SJSA1 (cell line): ENCODE measurements around the gene SEPTIN12. TPM values are rescaled to one million over a fixed set of nuclear protein-coding genes. Genes with fewer than 3 reads are reported as not detected.
"Not testable (repeated sequence)": the region's sequence is repeated elsewhere in the genome, so short reads cannot be mapped to it uniquely, and the experiment has no call there.

Experiments used
- DNase-seq, 2 experiments: peaks; one replicate each; pipeline ENCODE4 v3.0.0-alpha.2; 2015 to 2020; ENCODE audit warnings: low spot score in 2 of 2, low read depth in 1 of 2
- H3K27ac ChIP-seq: fragments of 250-450 bp; sonication (Bioruptor Pico); 2 replicates; pipeline ENCODE4 v1.5.1; 2020; ENCODE audit warnings: mild to moderate bottlenecking, moderate library complexity
- H3K27me3 ChIP-seq: fragments of 250-450 bp; sonication (Bioruptor Pico); replicated peaks from 2 replicates; pipeline ENCODE4 v1.5.1; 2020; ENCODE audit warnings: mild to moderate bottlenecking, moderate library complexity
- H3K36me3 ChIP-seq: fragments of 250-450 bp; sonication (Bioruptor Pico); 2 replicates; pipeline ENCODE4 v1.5.1; 2020; ENCODE audit warnings: mild to moderate bottlenecking
- H3K4me1 ChIP-seq: fragments of 250-450 bp; sonication (Bioruptor Pico); replicated peaks from 2 replicates; pipeline ENCODE4 v1.6.1; 2021; ENCODE audit warnings: mild to moderate bottlenecking
- H3K4me3 ChIP-seq: fragments of 250-450 bp; sonication (Bioruptor Pico); 2 replicates; pipeline ENCODE4 v1.5.1; 2020; ENCODE audit warnings: mild to moderate bottlenecking
- H3K9me3 ChIP-seq: fragments of 250-450 bp; sonication (Bioruptor Pico); replicated peaks from 2 replicates; pipeline ENCODE4 v1.5.1; 2020; ENCODE audit warnings: mild to moderate bottlenecking
- total RNA-seq: library from RNA; depleted of rRNA; stranded (reverse); fragments of >200 nt; shearing (Covaris generic); gene quantifications from 2 replicates; pipeline ENCODE4 v1.2.3, GENCODE V29; 2014

SEPTIN12 gene
- total RNA-seq, 1 experiment from 2014 or later = not detected

DNA sequence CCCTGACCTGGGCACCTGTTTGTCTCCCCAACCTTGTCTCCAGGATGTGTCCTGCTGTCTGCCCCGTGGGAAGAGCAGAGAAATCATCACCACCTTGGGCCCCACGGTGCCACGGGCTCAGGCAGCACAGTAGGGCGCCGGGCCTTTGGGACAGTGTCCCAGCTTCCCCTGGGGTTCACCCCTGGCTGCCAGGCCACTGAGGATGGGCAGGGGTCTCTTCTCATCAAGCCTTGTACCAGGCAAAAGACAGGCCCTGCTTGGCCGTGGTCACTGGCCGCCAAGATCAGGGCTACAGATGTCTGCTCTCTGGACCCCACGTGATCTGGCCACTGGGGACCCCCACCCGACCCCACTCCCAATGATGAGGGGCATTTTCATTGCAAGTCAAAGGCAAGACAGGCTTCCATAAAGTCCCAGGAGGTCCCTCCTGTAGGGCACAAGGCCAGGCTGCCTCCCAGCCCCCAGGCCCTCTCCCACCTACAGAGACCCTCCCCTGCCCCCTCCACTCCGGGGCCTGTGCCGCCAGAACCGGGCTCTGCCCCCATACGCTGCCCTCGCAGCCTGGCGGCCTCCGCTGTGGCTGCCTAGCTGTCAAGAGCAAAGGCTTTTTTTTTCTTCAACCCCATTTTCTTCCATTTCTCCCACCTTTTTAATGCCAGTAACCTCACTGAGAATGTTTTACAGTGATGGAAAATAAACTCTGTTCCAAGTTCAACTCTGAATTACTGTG lies 39.3 kb downstream of the SEPTIN12 start:
- Histone ChIP-seq H3K4me1 (no peaks in the 10 kb centered on the region), H3K27me3 (no peaks in the 10 kb centered on the region), H3K4me3 (no peak overlapping the region), H3K27ac (no peak overlapping the region), H3K9me3 (no peaks in the 10 kb centered on the region), H3K36me3 (peaks cover 40% of the 10 kb centered on the region)
- no peak for DNase-seq

DNA sequence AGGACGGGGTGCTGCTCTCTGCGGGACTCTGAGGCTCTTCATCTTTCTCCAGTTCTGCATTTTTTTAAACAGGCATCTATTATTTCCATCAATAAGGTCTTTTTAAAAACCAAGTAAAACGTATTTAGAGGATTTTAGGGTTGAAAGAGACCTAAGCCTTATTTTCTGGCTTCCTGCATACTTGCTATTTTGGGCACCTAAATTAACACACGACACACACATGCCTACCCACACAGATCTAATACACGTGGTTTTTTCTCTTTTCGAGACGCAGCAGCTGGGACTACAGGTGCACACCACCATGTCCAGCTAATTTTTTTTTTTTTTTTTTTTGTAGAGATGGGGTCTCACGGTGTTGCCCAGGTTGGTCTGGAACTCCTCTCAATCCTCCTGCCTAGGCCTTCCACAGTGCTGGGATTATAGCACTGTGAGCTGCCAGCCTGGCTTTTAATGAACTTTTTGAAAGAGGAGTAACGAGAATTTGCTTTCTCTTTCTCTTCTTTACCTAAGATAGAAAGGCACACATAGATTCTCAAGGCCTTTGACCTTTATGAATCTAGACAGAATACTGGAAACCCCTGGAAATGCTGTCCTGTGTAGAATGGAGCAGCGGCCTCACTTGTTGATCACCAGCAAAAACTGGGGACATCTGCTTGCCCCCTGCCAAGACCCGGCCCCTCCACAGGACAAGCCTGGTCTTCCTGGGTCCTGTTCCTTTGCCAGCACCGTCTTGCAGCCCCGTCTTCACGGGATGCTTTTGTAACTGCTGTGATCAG lies 40.1 kb downstream of the SEPTIN12 start:
- Histone ChIP-seq H3K27ac (no peak overlapping the region), H3K27me3 (no peaks in the 10 kb centered on the region), H3K4me3 (no peak overlapping the region), H3K36me3 (peaks cover 32% of the 10 kb centered on the region), H3K9me3 (no peaks in the 10 kb centered on the region), H3K4me1 (no peaks in the 10 kb centered on the region)
- no peak for DNase-seq

DNA sequence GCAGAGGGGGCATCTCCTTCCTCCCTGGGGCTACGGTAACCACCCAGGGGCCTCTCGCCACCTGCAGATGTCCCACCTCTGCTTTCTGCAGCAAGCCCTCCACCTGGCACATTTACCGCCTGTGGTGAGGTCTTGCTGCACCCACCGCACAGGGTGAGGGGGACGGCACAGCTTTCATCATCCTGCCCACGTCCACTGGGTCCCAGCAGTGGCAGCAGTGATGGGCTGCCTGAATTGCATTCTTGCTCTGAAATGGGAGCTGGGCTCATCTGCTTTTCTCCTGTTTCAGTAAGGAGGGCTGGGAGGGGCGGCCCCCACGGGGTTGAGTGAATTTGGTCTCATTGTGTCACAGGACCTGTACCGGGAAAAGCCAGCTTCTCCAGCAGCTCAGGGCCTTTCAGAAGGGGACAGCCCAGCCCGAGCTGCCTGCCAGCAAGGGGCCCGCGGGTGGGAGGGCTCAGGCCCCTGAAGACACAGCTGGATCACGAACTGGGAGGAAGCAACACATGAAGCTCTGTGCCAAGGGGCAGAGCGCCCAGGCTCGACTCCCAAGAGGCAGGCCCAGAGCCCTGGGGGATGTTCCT lies 41.1 kb downstream of the SEPTIN12 start:
- no peak overlapping the region for H3K27ac ChIP-seq
- DNase-seq = no peak

DNA sequence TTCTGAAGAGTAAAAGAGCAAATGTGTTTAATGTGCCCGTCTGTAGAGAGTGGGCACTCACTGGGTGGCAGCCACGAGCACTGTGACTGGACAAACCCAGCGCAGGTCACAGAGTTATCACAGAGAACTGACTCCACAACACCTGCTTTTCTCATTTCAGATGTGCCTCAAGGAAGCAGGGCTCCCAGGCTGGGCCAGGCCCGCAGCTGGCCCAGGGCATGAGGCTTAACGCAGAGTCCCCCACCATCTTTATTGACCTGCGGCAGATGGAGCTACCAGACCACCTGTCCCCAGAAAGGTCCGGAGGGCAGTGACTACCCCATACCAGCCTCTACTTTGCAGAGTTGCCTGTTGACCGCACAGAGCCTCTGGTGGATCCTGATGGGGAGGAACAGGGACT lies 41.9 kb downstream of the SEPTIN12 start:
- Histone ChIP-seq H3K9me3 (no peaks in the 10 kb centered on the region), H3K27ac (no peak overlapping the region), H3K4me1 (no peaks in the 10 kb centered on the region), H3K4me3 (no peak overlapping the region), H3K36me3 (peaks cover 15% of the 10 kb centered on the region), H3K27me3 (no peaks in the 10 kb centered on the region; the same call in 1 of the 2 replicates)
- no peak for DNase-seq

More for the DNA sequence above, 41.1 kb downstream of the SEPTIN12 start:
- Histone ChIP-seq H3K36me3 (peaks cover 22% of the 10 kb centered on the region), H3K4me1 (no peaks in the 10 kb centered on the region), H3K4me3 (no peak overlapping the region), H3K9me3 (no peaks in the 10 kb centered on the region), H3K27me3 (no peaks in the 10 kb centered on the region)

DNA sequence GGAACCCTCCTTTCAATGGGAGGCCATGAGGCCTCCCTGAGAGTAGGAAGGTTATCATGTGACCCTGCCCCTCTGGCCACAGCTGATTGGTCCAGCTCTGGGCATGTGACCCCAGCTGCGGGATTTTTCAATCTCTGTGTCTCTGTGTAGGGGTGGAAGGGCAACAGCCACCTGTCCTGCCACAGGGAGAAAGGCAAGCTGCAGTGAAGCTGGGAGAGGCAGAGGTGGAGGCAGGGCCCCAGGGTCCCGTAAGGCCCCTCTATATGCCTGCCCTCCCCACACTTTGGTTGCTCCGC lies 42.9 kb downstream of the SEPTIN12 start:
- no peak overlapping the region for H3K4me3 ChIP-seq
- no peaks in the 10 kb centered on the region; the same call in 1 of the 2 replicates for H3K27me3 ChIP-seq
- H3K4me1 ChIP-seq = no peaks in the 10 kb centered on the region
- no peak for DNase-seq
- H3K9me3 ChIP-seq = no peaks in the 10 kb centered on the region
- peaks cover 10% of the 10 kb centered on the region for H3K36me3 ChIP-seq
- H3K27ac ChIP-seq = no peak overlapping the region

DNA sequence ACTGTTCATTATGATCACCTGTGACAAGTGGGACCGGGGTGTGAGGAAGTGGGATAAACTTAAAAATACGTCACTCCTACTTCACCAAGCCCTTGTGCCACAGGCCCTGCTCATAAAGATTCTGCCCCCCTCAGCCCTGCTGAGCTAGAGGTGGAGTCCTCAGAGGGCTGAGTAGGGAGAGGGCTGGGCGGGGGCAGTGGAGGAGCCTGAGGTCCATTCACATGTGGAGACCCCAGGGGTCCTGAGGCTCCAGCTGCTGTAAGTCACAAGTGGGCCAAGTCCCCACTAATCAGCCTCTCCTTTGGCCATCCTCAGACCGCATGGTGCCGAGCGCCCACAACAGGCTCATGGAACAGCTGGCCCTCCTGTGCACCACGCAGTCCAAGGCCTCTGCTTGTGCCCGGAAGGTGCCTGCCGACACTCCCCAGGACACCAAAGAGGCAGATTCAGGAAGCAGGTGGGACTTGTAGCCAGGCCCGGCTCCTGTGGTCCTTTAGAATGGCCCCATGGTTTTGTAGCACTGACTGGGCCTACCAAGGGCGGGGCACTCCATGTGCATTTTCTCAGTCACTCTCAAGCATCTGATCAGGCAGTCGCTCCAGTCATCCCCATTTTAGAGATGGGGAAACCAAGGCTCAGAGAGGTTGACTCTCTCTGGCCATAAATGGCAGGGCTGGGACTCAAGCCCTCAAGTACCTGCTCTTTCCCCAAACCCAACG lies 43.4 kb downstream of the SEPTIN12 start:
- H3K27ac ChIP-seq = no peak overlapping the region

DNA sequence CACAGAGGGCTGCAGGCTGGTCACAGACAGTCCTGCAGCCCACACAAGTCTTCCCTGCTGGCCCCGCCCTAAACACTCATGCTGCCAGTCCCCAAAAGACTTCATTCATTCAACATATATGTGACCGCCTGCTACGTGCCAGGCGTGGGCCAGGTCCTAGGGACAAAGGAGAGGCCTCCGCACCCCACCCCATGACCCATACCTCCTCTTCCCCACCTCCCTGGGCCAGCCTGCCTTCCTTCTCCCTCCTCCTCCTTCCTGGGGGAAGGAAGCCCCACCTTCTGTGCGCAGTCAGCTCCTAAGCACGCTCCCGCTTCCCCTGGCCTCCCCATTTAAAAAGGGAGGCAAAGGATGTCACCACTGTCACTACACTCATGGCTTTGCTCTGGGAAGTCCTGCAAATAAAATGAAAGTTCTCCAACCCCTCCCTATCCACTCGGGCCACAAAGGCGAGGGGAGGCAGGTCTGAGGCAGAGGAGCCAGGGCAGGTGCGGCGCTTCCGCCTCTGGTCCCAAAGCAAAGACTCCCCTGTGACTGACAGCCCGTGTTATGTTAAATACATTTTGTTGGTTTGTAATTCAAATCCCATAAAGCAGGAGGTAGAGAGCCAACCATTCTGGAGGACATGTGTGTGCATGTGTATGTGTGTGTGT lies 44.8 kb downstream of the SEPTIN12 start:
- no peak for DNase-seq
- H3K27me3 ChIP-seq = no peaks in the 10 kb centered on the region; the same call in 1 of the 2 replicates
- no peaks in the 10 kb centered on the region for H3K4me1 ChIP-seq
- no peak overlapping the region for H3K27ac ChIP-seq
- no peaks in the 10 kb centered on the region for H3K36me3 ChIP-seq
- H3K4me3 ChIP-seq = no peak overlapping the region
- H3K9me3 ChIP-seq = no peaks in the 10 kb centered on the region

More for the DNA sequence above, 43.4 kb downstream of the SEPTIN12 start:
- H3K4me1 ChIP-seq = no peaks in the 10 kb centered on the region
- no peak for DNase-seq
- no peaks in the 10 kb centered on the region; the same call in 1 of the 2 replicates for H3K27me3 ChIP-seq
- no peaks in the 10 kb centered on the region for H3K9me3 ChIP-seq
- H3K36me3 ChIP-seq = peaks cover 6% of the 10 kb centered on the region
- H3K4me3 ChIP-seq = no peak overlapping the region

DNA sequence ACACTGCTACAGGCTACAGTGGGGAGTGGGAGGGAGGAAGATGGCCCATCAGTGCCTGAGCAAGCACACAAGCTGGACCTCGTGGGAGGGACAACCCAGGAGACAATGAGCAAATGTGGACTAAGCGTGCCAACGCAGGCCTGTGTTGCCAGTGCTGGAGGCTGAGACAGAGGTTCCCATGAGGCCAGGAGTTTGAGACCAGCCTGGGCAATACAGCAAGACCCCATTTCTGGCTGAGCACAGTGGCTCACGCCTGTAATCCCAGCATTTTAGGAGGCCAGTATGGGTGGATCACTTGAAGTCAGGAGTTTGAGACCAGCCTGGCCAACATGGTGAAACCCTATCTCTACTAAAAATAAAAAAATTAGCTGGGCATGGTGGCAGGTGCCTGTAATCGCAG lies 49.8 kb downstream of the SEPTIN12 start:
- H3K36me3 ChIP-seq, H3K9me3 ChIP-seq, H3K4me1 ChIP-seq, H3K27ac ChIP-seq, H3K27me3 ChIP-seq, DNase-seq, H3K4me3 ChIP-seq: not testable (repeated sequence)

DNA sequence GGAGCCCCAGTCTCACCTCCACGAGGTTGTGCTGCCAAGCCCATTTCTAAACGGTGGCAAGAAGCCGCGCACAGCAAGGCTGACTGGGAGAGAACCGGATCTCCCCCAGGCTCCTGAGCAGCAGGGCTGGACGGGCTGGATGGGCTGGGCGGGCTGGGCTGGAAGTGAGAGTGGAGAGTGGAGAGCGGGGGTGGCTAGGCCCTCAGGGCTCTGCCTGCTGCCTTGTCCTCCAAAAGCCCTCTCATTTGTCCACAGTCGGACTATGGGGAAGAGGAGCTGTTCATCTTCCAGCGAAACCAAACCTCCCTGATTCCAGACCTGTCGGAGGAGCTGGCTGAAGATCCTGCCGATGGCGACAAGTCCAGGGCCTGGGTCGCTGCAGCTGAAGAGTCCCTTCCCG lies 50.6 kb downstream of the SEPTIN12 start:
- H3K27me3 ChIP-seq = no peaks in the 10 kb centered on the region; the same call in 1 of the 2 replicates

DNA sequence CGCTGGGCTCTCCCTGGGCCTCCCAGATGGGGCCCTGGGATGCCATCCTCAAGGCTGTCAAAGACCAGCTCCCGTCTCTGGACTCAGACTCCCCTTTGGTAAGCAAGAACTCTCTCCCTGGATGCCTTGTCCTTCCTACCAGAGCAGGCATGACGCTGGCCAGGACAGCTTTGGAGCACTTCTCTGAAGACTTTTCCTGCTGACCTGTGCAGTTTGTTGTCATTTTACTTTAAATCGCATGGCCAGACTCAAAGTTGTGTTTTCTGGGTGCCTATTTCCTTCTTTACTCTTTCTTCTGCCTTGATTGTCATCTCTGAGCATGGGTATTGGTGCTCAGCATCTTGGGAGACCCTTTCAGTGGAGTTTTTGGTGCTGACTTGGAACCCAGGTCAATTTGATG lies 51.6 kb downstream of the SEPTIN12 start:
- Histone ChIP-seq H3K27ac (no peak overlapping the region), H3K4me3 (no peak overlapping the region), H3K9me3 (no peaks in the 10 kb centered on the region), H3K27me3 (no peaks in the 10 kb centered on the region), H3K36me3 (peaks cover 4% of the 10 kb centered on the region; the same call in 1 of the 2 replicates), H3K4me1 (peaks cover 5% of the 10 kb centered on the region)
- no peak for DNase-seq

More for the DNA sequence above, 50.6 kb downstream of the SEPTIN12 start:
- Histone ChIP-seq H3K4me1 (peaks cover 5% of the 10 kb centered on the region), H3K36me3 (peaks cover 4% of the 10 kb centered on the region; the same call in 1 of the 2 replicates), H3K9me3 (no peaks in the 10 kb centered on the region), H3K27ac (no peak overlapping the region), H3K4me3 (no peak overlapping the region)
- DNase-seq = no peak

DNA sequence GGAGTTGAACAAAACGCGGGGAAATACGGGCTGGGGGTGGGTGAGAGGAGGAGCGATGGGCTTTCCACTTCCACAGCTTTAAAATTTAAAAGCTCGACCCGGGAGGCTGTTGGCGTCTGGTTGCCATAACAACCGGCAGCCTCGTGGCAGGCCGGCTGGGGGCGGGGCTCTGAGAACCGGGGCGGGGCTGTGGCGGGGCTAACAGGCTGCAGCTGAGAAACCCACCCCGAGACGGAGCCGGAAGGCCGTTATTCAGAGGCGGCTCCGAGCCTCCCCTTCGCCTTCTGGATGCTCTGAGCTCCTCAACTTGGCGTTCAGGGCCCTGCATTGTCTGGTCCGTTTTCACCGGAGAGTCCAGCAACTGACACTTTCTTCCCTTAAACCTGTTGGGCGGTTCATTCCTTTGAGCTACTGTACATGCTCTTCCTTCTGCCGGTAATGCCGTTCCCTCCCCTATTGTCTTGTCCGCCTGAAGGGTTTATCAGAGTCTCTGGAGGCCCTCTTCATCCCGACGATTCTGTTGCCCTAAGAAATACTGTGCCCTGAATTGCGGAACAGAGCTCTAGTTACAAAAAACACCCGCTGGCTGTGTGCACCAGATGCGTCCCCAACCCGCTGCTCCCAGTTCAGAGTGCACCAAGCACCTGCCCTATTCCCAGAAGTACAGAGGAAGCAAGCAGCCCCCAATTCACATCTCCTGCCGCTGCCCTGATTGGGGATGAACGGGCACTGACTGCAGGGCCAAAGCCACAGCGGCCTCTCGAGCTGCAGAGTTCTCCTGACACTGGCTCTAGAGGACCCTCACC lies 53.2 kb downstream of the SEPTIN12 start:
- no peaks in the 10 kb centered on the region for H3K9me3 ChIP-seq
- no peaks in the 10 kb centered on the region for H3K27me3 ChIP-seq

DNA sequence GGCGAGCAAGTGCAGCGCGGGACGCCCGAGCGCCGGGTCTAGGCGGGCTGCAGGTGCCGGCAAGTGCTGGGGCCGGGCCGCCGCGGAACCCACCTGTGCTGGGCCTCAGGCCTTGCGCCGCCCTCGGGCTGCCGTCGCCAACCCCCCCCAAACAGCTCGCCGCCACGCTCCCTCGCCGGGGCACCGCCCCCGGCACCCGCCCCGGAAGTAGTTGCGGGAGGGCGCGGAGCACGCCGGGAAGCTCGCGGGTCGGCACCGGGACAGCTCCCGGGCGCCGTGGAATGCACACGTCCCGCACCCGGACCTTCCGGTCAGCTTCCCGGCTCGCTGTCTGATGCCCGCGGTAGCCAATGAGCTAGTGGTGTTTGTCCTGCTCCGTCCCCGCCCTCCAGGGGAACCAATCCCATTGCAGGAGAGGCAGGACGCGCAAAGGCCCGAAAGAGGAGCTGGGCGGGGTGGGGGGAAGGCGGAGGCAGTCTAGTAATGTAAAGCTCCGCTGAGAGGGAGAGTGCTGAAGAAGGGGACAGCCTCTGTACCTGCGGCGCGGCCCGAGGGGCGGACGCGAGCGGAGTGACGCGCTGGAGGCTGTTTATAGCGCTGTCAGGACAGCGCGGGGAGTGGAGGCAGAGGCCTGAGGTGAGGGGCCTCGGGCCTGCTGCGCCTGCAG lies 53.9 kb downstream of the SEPTIN12 start, which contains the start of the genes ANKS3 and DNAAF8:
Gene ANKS3, minus strand, starts transcription at position 209 of the 667 bp plus-strand sequence. CDS start 4,122 bp downstream, outside the sequence.
Gene DNAAF8, plus strand, starts transcription at position 475 of the 667 bp plus-strand sequence. CDS start 1,978 bp downstream, outside the sequence.
- H3K4me1 ChIP-seq = peaks cover 5% of the 10 kb centered on the region
- DNase-seq = peak; percentile 94 to 98
- peak within 1 kb of the TSS; percentile 70 for H3K4me3 ChIP-seq
- no peaks in the 10 kb centered on the region for H3K27me3 ChIP-seq
- peak within 1 kb of the TSS; percentile 53 for H3K27ac ChIP-seq
- H3K9me3 ChIP-seq = no peaks in the 10 kb centered on the region
- H3K36me3 ChIP-seq = peaks cover 17% of the 10 kb centered on the region

More for the DNA sequence above, 53.2 kb downstream of the SEPTIN12 start:
- H3K36me3 ChIP-seq = peaks cover 13% of the 10 kb centered on the region
- peak overlapping the region; percentile 53 for H3K27ac ChIP-seq
- peak overlapping the region; percentile 70 for H3K4me3 ChIP-seq
- H3K4me1 ChIP-seq = peaks cover 5% of the 10 kb centered on the region
- peak in 1 of 2 experiments; percentile 93 for DNase-seq
